Left ventricle myocardium inferior (tissue), 1 donor: ENCODE data around the gene BOD1L1. TPM values are rescaled to one million over a fixed set of nuclear protein-coding genes. Genes with fewer than 3 reads are reported as not detected.

Experiments used
- DNase-seq: peaks from one replicate; pipeline ENCODE4 v3.0.0-alpha.2; 2020
- H3K27ac ChIP-seq: fragments of 200-600 bp; replicated peaks from 2 replicates; pipeline ENCODE4 v1.8.0; 2021
- H3K27me3 ChIP-seq: fragments of 200-600 bp; 2 replicates; pipeline ENCODE4 v1.8.0; 2021; ENCODE audit warnings: low read depth
- H3K36me3 ChIP-seq: fragments of 200-600 bp; 2 replicates; pipeline ENCODE4 v1.8.0; 2021
- H3K4me1 ChIP-seq: fragments of 200-600 bp; 2 replicates; pipeline ENCODE4 v1.8.0; 2021
- H3K4me3 ChIP-seq: fragments of 200-600 bp; 2 replicates; pipeline ENCODE4 v1.8.0; 2021; ENCODE audit warnings: mild to moderate bottlenecking, moderate library complexity
- H3K9me3 ChIP-seq: fragments of 200-600 bp; replicated peaks from 2 replicates; pipeline ENCODE4 v1.8.0; 2021
- CTCF ChIP-seq: fragments of 200-600 bp; IDR thresholded peaks from 2 replicates; pipeline ENCODE4 v1.8.0; 2021; ENCODE audit warnings: antibody characterized with exemption, mild to moderate bottlenecking, borderline replicate concordance
- intact Hi-C: fragments of 100-400 bp; cut with micrococcal nuclease; formaldehyde crosslinking; loops from one replicate; pipeline ENCODE4 v1.11.0; 2022
- long read RNA-seq: library from polyadenylated mRNA; unstranded; transcript quantifications from one replicate; pipeline ENCODE4 v2.0.0, GENCODE V29; 2021
- total RNA-seq: library from RNA; stranded (reverse); fragmentation: NEBNext Ultra II Directional; extraction: Animal tissue kit (Norgen Biotek cat#: 25700); gene quantifications from one replicate; pipeline ENCODE4 v1.2.1, GENCODE V29; 2021
- donor health status: DM: no; HTN: yes; CAD: no; lungs with severe emphysema.

BOD1L1 gene
- 17.9 TPM for total RNA-seq
- long read RNA-seq, partial matches to known transcripts: 21 of 24 reads
- long read RNA-seq, other reads (novel, unspliced or antisense): 2 of 24 reads

- peak within 1 kb of the TSS; percentile 94 for H3K4me3 ChIP-seq
- peak within 1 kb of the TSS; percentile 95 for H3K27ac ChIP-seq
- no peaks in the 10 kb centered on the region for H3K9me3 ChIP-seq
- DNase-seq: peak; percentile 91
- H3K4me1 ChIP-seq: peaks cover 54% of the 10 kb centered on the region
- TF ChIP-seq CTCF: peak; percentile 61
- intact Hi-C loops: no loop called here
- H3K27me3 ChIP-seq: no peaks in the 10 kb centered on the region
- no peaks in the 10 kb centered on the region for H3K36me3 ChIP-seq
These were observed at the start of gene BOD1L1 for GRCh38 chr4:13627606-13628311. Gene BOD1L1, minus strand, starts transcription at chr4:13627725. Its CDS starts 138 bp downstream, at chr4:13627587.

- intact Hi-C loops: no loop called here
- no peak overlapping the region for H3K4me3 ChIP-seq
- no peaks in the 10 kb centered on the region for H3K36me3 ChIP-seq
- TF ChIP-seq CTCF: no peak
- H3K27ac ChIP-seq: no peak overlapping the region
- H3K27me3 ChIP-seq: no peaks in the 10 kb centered on the region
- no peak for DNase-seq
- peaks cover 31% of the 10 kb centered on the region for H3K9me3 ChIP-seq
- no peaks in the 10 kb centered on the region for H3K4me1 ChIP-seq
These were observed 47.4 kb upstream of the BOD1L1 start for GRCh38 chr4:13674971-13675370.

GRCh38 chr4:13673167-13673566, 45.6 kb upstream of the BOD1L1 start:
- no peak for DNase-seq
- intact Hi-C loops: no loop called here
- Histone ChIP-seq H3K27me3 (no peaks in the 10 kb centered on the region), H3K4me1 (no peaks in the 10 kb centered on the region), H3K9me3 (peaks cover 28% of the 10 kb centered on the region), H3K36me3 (no peaks in the 10 kb centered on the region), H3K27ac (no peak overlapping the region), H3K4me3 (no peak overlapping the region)
- no peak for TF ChIP-seq CTCF

- no peak for DNase-seq
- H3K27me3 ChIP-seq: no peaks in the 10 kb centered on the region
- TF ChIP-seq CTCF: no peak
- H3K4me1 ChIP-seq: no peaks in the 10 kb centered on the region
- intact Hi-C loops: no loop called here
- H3K4me3 ChIP-seq: no peak overlapping the region
- no peaks in the 10 kb centered on the region for H3K36me3 ChIP-seq
- no peak overlapping the region for H3K27ac ChIP-seq
- H3K9me3 ChIP-seq: peaks cover 21% of the 10 kb centered on the region
These were observed 43.1 kb upstream of the BOD1L1 start for GRCh38 chr4:13670456-13671160.

GRCh38 chr4:13665701-13666660, 38.5 kb upstream of the BOD1L1 start:
- DNase-seq: no peak
- Histone ChIP-seq H3K4me3 (no peak overlapping the region), H3K27me3 (no peaks in the 10 kb centered on the region), H3K9me3 (peaks cover 7% of the 10 kb centered on the region), H3K27ac (no peak overlapping the region), H3K36me3 (no peaks in the 10 kb centered on the region), H3K4me1 (no peaks in the 10 kb centered on the region)
- TF ChIP-seq CTCF: no peak
- intact Hi-C loops: no loop called here
